GM12891 (cell line): Measurements from ENCODE around the gene NDUFA8.

Source experiments
- DNase-seq: peaks from one replicate; pipeline ENCODE4 v3.0.0; 2011; ENCODE audit warnings: low spot score; ENCODE audit not compliant: insufficient read length
- FAIRE-seq: peaks from 2 replicates; lab custom pipeline; 2011; peaks lifted over from hg19 to GRCh38; lab: Jason Lieb, UNC
- PAX5 ChIP-seq: IDR thresholded peaks from 2 replicates; pipeline ENCODE4 v1.6.1; 2011; ENCODE audit warnings: low read length, moderate library complexity, mild to moderate bottlenecking; ENCODE audit not compliant: insufficient read depth, severe bottlenecking
- POLR2A ChIP-seq: IDR thresholded peaks from 2 replicates; pipeline ENCODE4 v1.6.1; 2011; ENCODE audit warnings: low read depth, low read length, control low read depth
- POLR2AphosphoS5 ChIP-seq: IDR thresholded peaks from 2 replicates; pipeline ENCODE4 v1.6.1; 2011; ENCODE audit warnings: low read depth, low read length, control low read depth
- POU2F2 ChIP-seq: IDR thresholded peaks from 2 replicates; pipeline ENCODE4 v1.6.1; 2011; ENCODE audit warnings: low read depth, mild to moderate bottlenecking, control low read depth, low read length, moderate library complexity
- SPI1 ChIP-seq: IDR thresholded peaks from 2 replicates; pipeline ENCODE4 v1.6.1; 2011; ENCODE audit warnings: low read depth, low read length, control low read depth
- TAF1 ChIP-seq: IDR thresholded peaks from 2 replicates; pipeline ENCODE4 v1.6.1; 2011; ENCODE audit warnings: low read depth, low read length, control low read depth

The NDUFA8 gene

GRCh38 chr9:122197882-122198281, 38.3 kb upstream of the NDUFA8 start:
- no peak for FAIRE-seq
- TF ChIP-seq POLR2A (no peak), PAX5 (no peak), SPI1 (no peak), POLR2AphosphoS5 (no peak), TAF1 (no peak), POU2F2 (no peak)

GRCh38 chr9:122197426-122197825, 37.8 kb upstream of the NDUFA8 start:
- no peak for DNase-seq
- FAIRE-seq: no peak
- no peak for TF ChIP-seq POU2F2
- no peak for TF ChIP-seq POLR2AphosphoS5
- no peak for TF ChIP-seq SPI1
- no peak for TF ChIP-seq POLR2A
- no peak for TF ChIP-seq PAX5
- no peak for TF ChIP-seq TAF1

More at GRCh38 chr9:122197882-122198281, 38.3 kb upstream of the NDUFA8 start:
- no peak for DNase-seq

- no peak for TF ChIP-seq POU2F2
- TF ChIP-seq POLR2A: no peak
- TF ChIP-seq TAF1: no peak
- TF ChIP-seq POLR2AphosphoS5: no peak
- TF ChIP-seq PAX5: no peak
- no peak for TF ChIP-seq SPI1
- FAIRE-seq (no peak), DNase-seq (no peak)
Observed at GRCh38 chr9:122195875-122196274, 36.3 kb upstream of the NDUFA8 start.

GRCh38 chr9:122193651-122194050, 34.1 kb upstream of the NDUFA8 start:
- TF ChIP-seq POLR2A (no peak), POU2F2 (no peak)
- FAIRE-seq (no peak), DNase-seq (no peak)

- no peak for TF ChIP-seq SPI1
- no peak for TF ChIP-seq POLR2A
- TF ChIP-seq PAX5: no peak
- TF ChIP-seq POLR2AphosphoS5: no peak
- no peak for TF ChIP-seq TAF1
- no peak for TF ChIP-seq POU2F2
- FAIRE-seq (no peak), DNase-seq (no peak)
Observed at GRCh38 chr9:122192914-122193525, 33.4 kb upstream of the NDUFA8 start.

- FAIRE-seq: no peak
- TF ChIP-seq SPI1 (no peak), POLR2A (no peak)
- DNase-seq: no peak
Observed at GRCh38 chr9:122192261-122192875, 32.8 kb upstream of the NDUFA8 start.

GRCh38 chr9:122191584-122191983, 32.0 kb upstream of the NDUFA8 start:
- FAIRE-seq (no peak), DNase-seq (no peak)
- no peak for TF ChIP-seq POU2F2
- TF ChIP-seq POLR2AphosphoS5: no peak
- TF ChIP-seq PAX5: no peak
- no peak for TF ChIP-seq POLR2A
- TF ChIP-seq SPI1: no peak
- no peak for TF ChIP-seq TAF1

GRCh38 chr9:122190597-122191381, 31.2 kb upstream of the NDUFA8 start:
- FAIRE-seq (no peak), DNase-seq (no peak)
- no peak for TF ChIP-seq SPI1
- TF ChIP-seq POLR2AphosphoS5: no peak
- no peak for TF ChIP-seq TAF1
- TF ChIP-seq PAX5: no peak
- TF ChIP-seq POLR2A: no peak
- no peak for TF ChIP-seq POU2F2

- DNase-seq (no peak), FAIRE-seq (no peak)
- no peak for TF ChIP-seq POLR2A
- no peak for TF ChIP-seq PAX5
- TF ChIP-seq POLR2AphosphoS5: no peak
- no peak for TF ChIP-seq SPI1
- TF ChIP-seq POU2F2: no peak
- no peak for TF ChIP-seq TAF1
Observed at GRCh38 chr9:122188369-122188768, 28.8 kb upstream of the NDUFA8 start.

GRCh38 chr9:122186777-122187470, 27.3 kb upstream of the NDUFA8 start:
- FAIRE-seq (no peak), DNase-seq (no peak)
- no peak for TF ChIP-seq SPI1
- no peak for TF ChIP-seq POLR2A
- TF ChIP-seq TAF1: no peak
- no peak for TF ChIP-seq POU2F2
- no peak for TF ChIP-seq POLR2AphosphoS5
- no peak for TF ChIP-seq PAX5
